NCI-H1436 treated with DMSO at 0.1 percent for 48 hours (cell line): ENCODE results near the gene MAPK7.
A peak's percentile ranks its signal among the peaks of the same experiment; 100 is the strongest.
"Not testable (repeated sequence)": the region's sequence is repeated elsewhere in the genome, so short reads cannot be mapped to it uniquely, and the experiment has no call there.

ENCODE experiments used
- DNase-seq: peaks from one replicate; lab custom pipeline; 2025; lab: John Stamatoyannopoulos, UW

MAPK7 gene

GRCh38 chr17:19343256-19343630, 35.1 kb upstream of the MAPK7 start:
- no peak for DNase-seq

- DNase-seq = no peak
These were observed 34.6 kb upstream of the MAPK7 start for GRCh38 chr17:19343671-19344151.

GRCh38 chr17:19344311-19345066, 33.8 kb upstream of the MAPK7 start:
- no peak for DNase-seq

- DNase-seq = no peak
These were observed 33.2 kb upstream of the MAPK7 start for GRCh38 chr17:19345067-19345460.

GRCh38 chr17:19345486-19346350, 32.6 kb upstream of the MAPK7 start:
- DNase-seq = no peak

GRCh38 chr17:19346351-19347255, 31.7 kb upstream of the MAPK7 start:
- DNase-seq = peak; percentile 71

- DNase-seq = no peak
These were observed 30.8 kb upstream of the MAPK7 start for GRCh38 chr17:19347323-19348080.

GRCh38 chr17:19348081-19348650, 30.1 kb upstream of the MAPK7 start:
- no peak for DNase-seq

- no peak for DNase-seq
These were observed 29.5 kb upstream of the MAPK7 start for GRCh38 chr17:19348806-19349205.

- not testable (repeated sequence) for DNase-seq
These were observed 24.9 kb upstream of the MAPK7 start for GRCh38 chr17:19353401-19353800.

GRCh38 chr17:19354748-19355147, 23.6 kb upstream of the MAPK7 start:
- DNase-seq = no peak

- no peak for DNase-seq
These were observed 20.9 kb upstream of the MAPK7 start for GRCh38 chr17:19357351-19357750.

- DNase-seq = no peak
These were observed 20.5 kb upstream of the MAPK7 start for GRCh38 chr17:19357761-19358160.

- no peak for DNase-seq
These were observed 19.1 kb upstream of the MAPK7 start for GRCh38 chr17:19359151-19359550.

GRCh38 chr17:19359856-19360255, 18.4 kb upstream of the MAPK7 start:
- DNase-seq = no peak

- no peak for DNase-seq
These were observed 17.5 kb upstream of the MAPK7 start for GRCh38 chr17:19360772-19361171.

GRCh38 chr17:19361326-19361725, 17.0 kb upstream of the MAPK7 start:
- no peak for DNase-seq

GRCh38 chr17:19361944-19362276, 16.4 kb upstream of the MAPK7 start:
- DNase-seq = no peak

GRCh38 chr17:19362277-19363113, 15.8 kb upstream of the MAPK7 start, which contains the start of gene B9D1:
Gene B9D1, minus strand, starts transcription at chr17:19362723. Its CDS starts 154 bp downstream, at chr17:19362569.
- peak; percentile 76 for DNase-seq

GRCh38 chr17:19363114-19363438, 15.2 kb upstream of the MAPK7 start:
- no peak for DNase-seq
